Measurements from ENCODE around the gene BCAS1.

Gene BCAS1

GRCh38 chr20:54098047-54098446, 27.7 kb upstream of the BCAS1 start:
- no peak for ATAC-seq
- TF ChIP-seq SNAI2 (CRISPR knock-in tag; IDR thresholded peaks at IDR 0.05): no peak
- TF ChIP-seq CSRNP3 (CRISPR knock-in tag; IDR thresholded peaks at IDR 0.05): no peak
- TF ChIP-seq ZFP30 (CRISPR knock-in tag; IDR thresholded peaks at IDR 0.05): no peak
- TF ChIP-seq PATZ1 (CRISPR knock-in tag; IDR thresholded peaks at IDR 0.05; ENCODE audit: borderline replicate concordance): no peak
- no peak for TF ChIP-seq ZNF70 (CRISPR knock-in tag; IDR thresholded peaks at IDR 0.05)
- TF ChIP-seq TOX (CRISPR knock-in tag; IDR thresholded peaks at IDR 0.05; ENCODE audit: borderline replicate concordance): no peak
- no peak for TF ChIP-seq CREB5 (CRISPR knock-in tag; IDR thresholded peaks at IDR 0.05; ENCODE audit: low read depth)
- TF ChIP-seq ZC3H10 (CRISPR knock-in tag; IDR thresholded peaks at IDR 0.05): no peak
- TF ChIP-seq BACH2 (CRISPR knock-in tag; IDR thresholded peaks at IDR 0.05; ENCODE audit: borderline replicate concordance): no peak
- no peak for TF ChIP-seq POU6F1 (CRISPR knock-in tag; IDR thresholded peaks at IDR 0.05; ENCODE audit: borderline replicate concordance, low read depth)
- TF ChIP-seq OSR1 (CRISPR knock-in tag; IDR thresholded peaks at IDR 0.05): no peak
- no peak for TF ChIP-seq ZNF565 (CRISPR knock-in tag; conservative IDR thresholded peaks at IDR 0.05; ENCODE audit: low read depth)
- no peak for TF ChIP-seq ISL1 (CRISPR knock-in tag; IDR thresholded peaks at IDR 0.05)
- TF ChIP-seq CSDC2 (CRISPR knock-in tag; IDR thresholded peaks at IDR 0.05): no peak
- no peak for TF ChIP-seq RARB (CRISPR knock-in tag; IDR thresholded peaks at IDR 0.05)
- no peak for TF ChIP-seq TSHZ2 (CRISPR knock-in tag; IDR thresholded peaks at IDR 0.05)
- TF ChIP-seq ZNF8 (CRISPR knock-in tag; IDR thresholded peaks at IDR 0.05): no peak
- TF ChIP-seq GLIS3 (CRISPR knock-in tag; IDR thresholded peaks at IDR 0.05): no peak
- no peak for TF ChIP-seq ZFP3 (CRISPR knock-in tag; IDR thresholded peaks at IDR 0.05)
- no peak for TF ChIP-seq TCF4 (CRISPR knock-in tag; IDR thresholded peaks at IDR 0.05; ENCODE audit: borderline replicate concordance)

GRCh38 chr20:54097236-54097529, 26.8 kb upstream of the BCAS1 start:
- peak; percentile 28 for ATAC-seq
- TF ChIP-seq BACH2 (CRISPR knock-in tag; IDR thresholded peaks at IDR 0.05; ENCODE audit: borderline replicate concordance) (no peak), TSHZ2 (CRISPR knock-in tag; IDR thresholded peaks at IDR 0.05) (no peak), OSR1 (CRISPR knock-in tag; IDR thresholded peaks at IDR 0.05) (no peak), PPARA (CRISPR knock-in tag; IDR thresholded peaks at IDR 0.05; ENCODE audit: borderline replicate concordance) (no peak), ISL1 (CRISPR knock-in tag; IDR thresholded peaks at IDR 0.05) (no peak), ARNTL (CRISPR knock-in tag; IDR thresholded peaks at IDR 0.05; ENCODE audit: borderline replicate concordance, low read depth) (no peak), ZFP30 (CRISPR knock-in tag; IDR thresholded peaks at IDR 0.05) (no peak), ZNF565 (CRISPR knock-in tag; conservative IDR thresholded peaks at IDR 0.05; ENCODE audit: low read depth) (no peak), ZNF70 (CRISPR knock-in tag; IDR thresholded peaks at IDR 0.05) (no peak), TOX (CRISPR knock-in tag; IDR thresholded peaks at IDR 0.05; ENCODE audit: borderline replicate concordance) (no peak), ZC3H10 (CRISPR knock-in tag; IDR thresholded peaks at IDR 0.05) (no peak), ESRRG (CRISPR knock-in tag; IDR thresholded peaks at IDR 0.05) (no peak), PATZ1 (CRISPR knock-in tag; IDR thresholded peaks at IDR 0.05; ENCODE audit: borderline replicate concordance) (no peak), SNAI2 (CRISPR knock-in tag; IDR thresholded peaks at IDR 0.05) (no peak), GLIS3 (CRISPR knock-in tag; IDR thresholded peaks at IDR 0.05) (no peak), CSDC2 (CRISPR knock-in tag; IDR thresholded peaks at IDR 0.05) (no peak), TCF4 (CRISPR knock-in tag; IDR thresholded peaks at IDR 0.05; ENCODE audit: borderline replicate concordance) (no peak), POU6F1 (CRISPR knock-in tag; IDR thresholded peaks at IDR 0.05; ENCODE audit: borderline replicate concordance, low read depth) (no peak), RARB (CRISPR knock-in tag; IDR thresholded peaks at IDR 0.05) (no peak), ZFP3 (CRISPR knock-in tag; IDR thresholded peaks at IDR 0.05) (no peak)
